ENCODE data around the gene FIP1L1. TPM values are rescaled to one million over a fixed set of nuclear protein-coding genes. Genes with fewer than 3 reads are reported as not detected.

The FIP1L1 gene
- polyA plus RNA-seq, 1 of the 3 experiments (the other 2 are of a cell fraction) = 20.3 TPM

DNA sequence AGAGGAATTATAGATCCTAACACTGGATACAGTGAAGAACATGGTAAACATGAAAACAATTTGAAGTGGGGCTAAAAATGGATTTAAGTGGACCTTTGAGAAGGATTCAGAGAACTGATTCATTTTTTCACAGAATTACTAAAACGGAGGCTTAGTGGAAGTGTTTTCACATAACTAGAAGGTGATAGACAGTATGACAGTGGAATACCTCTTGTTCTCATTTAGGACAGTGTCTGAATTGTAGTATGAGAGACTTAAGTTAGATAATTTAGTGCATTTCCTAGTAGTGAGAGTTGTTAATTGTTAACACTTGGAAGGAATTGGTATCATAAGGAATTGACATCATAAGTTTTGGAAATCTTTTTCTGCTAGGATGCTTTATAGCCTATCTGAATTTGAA, 64.1 kb downstream of the FIP1L1 start:
- H3K4me2 ChIP-seq = no peak overlapping the region
- CTCF ChIA-PET = no interaction called here
- H3K4me3 ChIP-seq (ENCODE audit: low read depth in 2 of 2, low read length in 1 of 2) = no peak overlapping the region
- no peak overlapping the region for H2AFZ ChIP-seq (ENCODE audit: low read depth)
- H3K27ac ChIP-seq (ENCODE audit: low read depth in 2 of 2, low read length in 1 of 2) = no peak overlapping the region
- peaks cover 56 to 68% of the 10 kb centered on the region in 2 experiments for H3K36me3 ChIP-seq (replicated peaks in 1 of 2; ENCODE audit: control insufficient read depth in 1 of 2, insufficient read depth in 2 of 2, low read length in 1 of 2)
- no peaks in the 10 kb centered on the region for H3K9me3 ChIP-seq
- 86% methylated on average over 1 of the region's 1 CpG for WGBS (ENCODE audit: low lambda C conversion rate)
- DNase-seq = no peak
- no peaks in the 10 kb centered on the region for H3F3A ChIP-seq (replicated peaks; ENCODE audit: insufficient read depth)
- no peaks in the 10 kb centered on the region for H4K20me1 ChIP-seq (ENCODE audit: insufficient read depth)
- H3K9ac ChIP-seq = no peak overlapping the region
- no peaks in the 10 kb centered on the region for H3K79me2 ChIP-seq (ENCODE audit: insufficient read depth)
- H3K27me3 ChIP-seq (ENCODE audit: insufficient read depth) = no peaks in the 10 kb centered on the region
- no peaks in the 10 kb centered on the region for H3K9me2 ChIP-seq
- POLR2A ChIA-PET = no interaction called here
- TF ChIP-seq YY1 (IDR thresholded peaks at IDR 0.05; ENCODE audit: low read depth) (no peak), PBX3 (IDR thresholded peaks at IDR 0.05) (no peak), GABPA (IDR thresholded peaks at IDR 0.05; ENCODE audit: low read depth) (no peak), TEAD4 (IDR thresholded peaks at IDR 0.05; ENCODE audit: borderline replicate concordance, insufficient read depth) (no peak), REST (IDR thresholded peaks at IDR 0.05; ENCODE audit: low read depth, low read length) (no peak), RFX5 (IDR thresholded peaks at IDR 0.05; ENCODE audit: low read length) (no peak), EZH2phosphoT487 (IDR thresholded peaks at IDR 0.05; ENCODE audit: borderline replicate concordance, low read depth) (no peak), MEF2A (IDR thresholded peaks at IDR 0.05; ENCODE audit: borderline replicate concordance, low read depth) (no peak), FOSL2 (IDR thresholded peaks at IDR 0.05; ENCODE audit: borderline replicate concordance, low read depth) (no peak), MXI1 (IDR thresholded peaks at IDR 0.05; ENCODE audit: low read depth, low read length) (no peak), SMC3 (IDR thresholded peaks at IDR 0.05; ENCODE audit: low read depth, low read length) (no peak), FOXM1 (IDR thresholded peaks at IDR 0.05; ENCODE audit: low read depth) (no peak), IRF3 (IDR thresholded peaks at IDR 0.05; ENCODE audit: low read depth, low read length) (no peak), ZBTB33 (IDR thresholded peaks at IDR 0.05; ENCODE audit: borderline replicate concordance, low read depth) (no peak), FOXJ3 (CRISPR knock-in tag; IDR thresholded peaks at IDR 0.05) (no peak)
- no peaks in the 10 kb centered on the region for H3K4me1 ChIP-seq (ENCODE audit: control insufficient read depth in 1 of 2, insufficient read depth in 2 of 2, low read depth in 1 of 2, low read length in 1 of 2)
